H1 (cell line): ENCODE results near the gene SLC4A11. TPM values are rescaled to one million over a fixed set of nuclear protein-coding genes. Genes with fewer than 3 reads are reported as not detected.

Source experiments
- ZNF274 ChIP-seq: IDR thresholded peaks from 2 replicates; pipeline ENCODE4 v1.7.0; 2012; ENCODE audit warnings: low read length, borderline replicate concordance; ENCODE audit errors: extremely low read depth
- polyA plus RNA-seq, 7 experiments: library from polyadenylated mRNA; depleted of rRNA in 3 of 7; stranded (reverse) in 5 of 7; unstranded in 2 of 7; fragments of >200 nt in 5 of 7; fragments of 200-250 nt in 2 of 7; gene quantifications; 1 replicate in 5 of 7; 2 replicates in 1 of 7; 4 replicates in 1 of 7; pipeline versions ENCODE4 v1.2.1 to v1.2.3, GENCODE V29; 2011 to 2013; ENCODE audit warnings: missing spikeins in 2 of 7, mixed read lengths in 2 of 7
- total RNA-seq: library from RNA; stranded (reverse); fragmentation: NEBNext Ultra II Directional; extraction: Animal tissue kit (Norgen Biotek cat#: 25700); gene quantifications from 2 replicates; pipeline ENCODE4 v1.2.1, GENCODE V29; 2021
- TF ChIP-seq, protein P1 (sequence below): IDR thresholded peaks from 2 replicates; pipeline ENCODE4 v1.6.1; 2011; ENCODE audit warnings: low read length, improper control_type of control experiment

Gene SLC4A11
- total and polyA plus RNA-seq, 2 of the 8 experiments (the other 6 are each of a cell fraction or from before 2014, with no cell fraction given), result 11.9 to 32.3 TPM

GRCh38 chr20:3199206-3199605 lies 39.8 kb downstream of the SLC4A11 start (continued):
- TF ChIP-seq, protein P1, sequence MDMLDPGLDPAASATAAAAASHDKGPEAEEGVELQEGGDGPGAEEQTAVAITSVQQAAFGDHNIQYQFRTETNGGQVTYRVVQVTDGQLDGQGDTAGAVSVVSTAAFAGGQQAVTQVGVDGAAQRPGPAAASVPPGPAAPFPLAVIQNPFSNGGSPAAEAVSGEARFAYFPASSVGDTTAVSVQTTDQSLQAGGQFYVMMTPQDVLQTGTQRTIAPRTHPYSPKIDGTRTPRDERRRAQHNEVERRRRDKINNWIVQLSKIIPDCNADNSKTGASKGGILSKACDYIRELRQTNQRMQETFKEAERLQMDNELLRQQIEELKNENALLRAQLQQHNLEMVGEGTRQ, result no peak
- TF ChIP-seq ZNF274, result no peak
